ENCODE data around the gene STAT5A.

DNA sequence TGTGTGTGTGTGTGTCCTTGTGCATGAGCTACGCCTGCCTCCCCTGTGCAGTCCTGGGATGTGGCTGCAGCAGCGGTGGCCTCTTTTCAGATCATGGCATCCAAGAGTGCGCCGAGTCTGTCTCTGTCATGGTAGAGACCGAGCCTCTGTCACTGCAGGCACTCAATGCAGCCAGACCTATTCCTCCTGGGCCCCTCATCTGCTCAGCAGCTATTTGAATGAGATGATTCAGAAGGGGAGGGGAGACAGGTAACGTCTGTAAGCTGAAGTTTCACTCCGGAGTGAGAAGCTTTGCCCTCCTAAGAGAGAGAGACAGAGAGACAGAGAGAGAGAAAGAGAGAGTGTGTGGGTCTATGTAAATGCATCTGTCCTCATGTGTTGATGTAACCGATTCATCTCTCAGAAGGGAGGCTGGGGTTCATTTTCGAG lies 22.5 kb downstream of the STAT5A start:
- TF ChIP-seq CTCF (IDR thresholded peaks at IDR 0.05) (no peak), POLR2A (IDR thresholded peaks at IDR 0.05) (no peak)
